Endodermal cell (in vitro differentiated cells): ENCODE data around the gene DEPP1. TPM values are rescaled to one million over a fixed set of nuclear protein-coding genes. Genes with fewer than 3 reads are reported as not detected.

ENCODE experiments used
- DNase-seq: peaks from one replicate; pipeline ENCODE4 v3.0.0-alpha.2; 2017
- H3K27ac ChIP-seq: 2 replicates; pipeline ENCODE4 v1.5.1; 2013; ENCODE audit warnings: mild to moderate bottlenecking, low read depth, low read length, moderate library complexity
- H3K27me3 ChIP-seq: 2 replicates; pipeline ENCODE4 v1.6.1; 2013; ENCODE audit warnings: mild to moderate bottlenecking, low read length, moderate library complexity; ENCODE audit not compliant: insufficient read depth, control insufficient read depth, poor library complexity, severe bottlenecking
- H3K36me3 ChIP-seq: 2 replicates; pipeline ENCODE4 v1.7.0; 2013; ENCODE audit warnings: mild to moderate bottlenecking, low read length, moderate library complexity; ENCODE audit not compliant: control insufficient read depth, insufficient read depth
- H3K4me1 ChIP-seq: one replicate; pipeline ENCODE4 v1.7.0; 2013; ENCODE audit warnings: low read length; ENCODE audit not compliant: control insufficient read depth, insufficient read depth
- H3K4me3 ChIP-seq: 2 replicates; pipeline ENCODE4 v1.5.1; 2013; ENCODE audit warnings: mild to moderate bottlenecking, low read length, moderate library complexity
- H3K9ac ChIP-seq: 2 replicates; pipeline ENCODE4 v1.6.1; 2013; ENCODE audit warnings: mild to moderate bottlenecking, low read length, moderate library complexity; ENCODE audit not compliant: poor library complexity, severe bottlenecking; ENCODE audit errors: extremely low read depth
- H3K9me3 ChIP-seq: 2 replicates; pipeline ENCODE4 v1.6.1; 2013; ENCODE audit warnings: mild to moderate bottlenecking, low read length, moderate library complexity; ENCODE audit not compliant: control insufficient read depth
- H3K27ac Mint-ChIP-seq: 2 replicates; pipeline ENCODE4 v1.8.0; 2020; ENCODE audit warnings: mixed read lengths
- H3K27me3 Mint-ChIP-seq: 2 replicates; pipeline ENCODE4 v1.8.0; 2021; ENCODE audit warnings: mild to moderate bottlenecking, mixed read lengths; ENCODE audit not compliant: insufficient read depth
- H3K36me3 Mint-ChIP-seq: 2 replicates; pipeline ENCODE4 v1.8.0; 2020; ENCODE audit warnings: low read depth, mixed read lengths
- H3K4me1 Mint-ChIP-seq: 2 replicates; pipeline ENCODE4 v1.8.0; 2020; ENCODE audit warnings: mixed read lengths
- H3K4me3 Mint-ChIP-seq: 2 replicates; pipeline ENCODE4 v1.8.0; 2020; ENCODE audit warnings: mild to moderate bottlenecking, moderate library complexity, mixed read lengths
- H3K9me3 Mint-ChIP-seq: 2 replicates; pipeline ENCODE4 v1.8.0; 2020; ENCODE audit warnings: mild to moderate bottlenecking, mixed read lengths
- CTCF ChIP-seq: fragments of 200-600 bp; sonication (generic); conservative IDR thresholded peaks from 2 replicates; pipeline ENCODE4 v1.5.0; 2021; ENCODE audit warnings: antibody characterized with exemption, mild to moderate bottlenecking
- WGBS, 2 experiments: methylation state at CpG; one replicate each; pipeline versions ENCODE4 v1.1.5 to v1.1.7; 2013; ENCODE audit warnings: missing lambda C conversion rate in 2 of 2, mixed read lengths in 1 of 2; ENCODE audit not compliant: insufficient coverage in 1 of 2, insufficient read length in 1 of 2; 5-methylcytosine and 5-hydroxymethylcytosine counted together
- total RNA-seq, 2 donors: library from RNA; stranded (reverse); fragmentation: NEBNext Ultra II Directional in 1 of 2; extraction: Animal tissue kit (Norgen Biotek cat#: 25700) in 1 of 2; gene quantifications; 2 replicates in 1 of 2; 3 replicates in 1 of 2; pipeline ENCODE4 v1.2.1, GENCODE V29; 2021

Gene DEPP1
- total RNA-seq, 2 donors from 2014 or later = 1.3 to 2.6 TPM

- no peak overlapping the region for H3K27ac Mint-ChIP-seq
- peaks cover 8% of the 10 kb centered on the region for H3K36me3 Mint-ChIP-seq
- peaks cover 18% of the 10 kb centered on the region for H3K27me3 Mint-ChIP-seq
- peaks cover 2% of the 10 kb centered on the region for H3K9me3 Mint-ChIP-seq
- H3K4me1 ChIP-seq = peaks cover 5% of the 10 kb centered on the region
- no peak for TF ChIP-seq CTCF
- H3K9me3 ChIP-seq = no peaks in the 10 kb centered on the region
- peak overlapping the region; percentile 74 for H3K4me3 Mint-ChIP-seq
- no peak overlapping the region for H3K27ac ChIP-seq
- H3K9ac ChIP-seq = peak overlapping the region; percentile 64
- H3K4me1 Mint-ChIP-seq = peaks cover 23% of the 10 kb centered on the region
- DNase-seq = peak; percentile 38
- 67 to 69% methylated on average over 2 to 5 of the region's 5 CpGs for WGBS, 2 experiments
- peaks cover 9% of the 10 kb centered on the region for H3K27me3 ChIP-seq
- H3K36me3 ChIP-seq = no peaks in the 10 kb centered on the region
- H3K4me3 ChIP-seq = peak overlapping the region; percentile 94
Measured at GRCh38 chr10:44958196-44958897, 20.3 kb downstream of the DEPP1 start.

- Histone ChIP-seq H3K27me3 (peaks cover 9% of the 10 kb centered on the region), H3K4me3 (no peak overlapping the region), H3K4me1 (peaks cover 5% of the 10 kb centered on the region), H3K36me3 (no peaks in the 10 kb centered on the region), H3K9me3 (no peaks in the 10 kb centered on the region), H3K9ac (no peak overlapping the region), H3K27ac (no peak overlapping the region)
- Mint-ChIP-seq H3K4me3 (no peak overlapping the region), H3K36me3 (peaks cover 8% of the 10 kb centered on the region), H3K27me3 (peaks cover 16% of the 10 kb centered on the region), H3K4me1 (peaks cover 30% of the 10 kb centered on the region), H3K9me3 (peaks cover 2% of the 10 kb centered on the region), H3K27ac (no peak overlapping the region)
- TF ChIP-seq CTCF = no peak
- peak; percentile 10 for DNase-seq
- 91 to 98% methylated on average over 4 of the region's 4 CpGs for WGBS, 2 experiments
Measured at GRCh38 chr10:44956717-44957706, 21.6 kb downstream of the DEPP1 start.

- no peaks in the 10 kb centered on the region for H3K36me3 ChIP-seq
- H3K4me3 ChIP-seq = no peak overlapping the region
- H3K36me3 Mint-ChIP-seq = peaks cover 8% of the 10 kb centered on the region
- peaks cover 5% of the 10 kb centered on the region for H3K4me1 ChIP-seq
- H3K4me3 Mint-ChIP-seq = no peak overlapping the region
- peaks cover 30% of the 10 kb centered on the region for H3K4me1 Mint-ChIP-seq
- H3K9me3 Mint-ChIP-seq = peaks cover 2% of the 10 kb centered on the region
- no peak overlapping the region for H3K27ac Mint-ChIP-seq
- no peaks in the 10 kb centered on the region for H3K9me3 ChIP-seq
- 90% methylated on average over 4 of the region's 4 CpGs for WGBS, 2 experiments
- TF ChIP-seq CTCF = no peak
- H3K27ac ChIP-seq = no peak overlapping the region
- H3K27me3 Mint-ChIP-seq = peaks cover 12% of the 10 kb centered on the region
- no peak overlapping the region for H3K9ac ChIP-seq
- peaks cover 5% of the 10 kb centered on the region for H3K27me3 ChIP-seq
- DNase-seq = peak; percentile 9
Measured at GRCh38 chr10:44956226-44956625, 22.4 kb downstream of the DEPP1 start.
